SK-MEL-5 (cell line): ENCODE data around the gene CDRT4. TPM values are rescaled to one million over a fixed set of nuclear protein-coding genes. Genes with fewer than 3 reads are reported as not detected.

Experiments used
- DNase-seq: peaks from one replicate; pipeline ENCODE4 v3.0.0-alpha.2; 2016; ENCODE audit warnings: low read depth, low spot score
- in situ Hi-C: cut with HindIII; loops from 2 replicates; pipeline ENCODE4 v1.10.0; 2016; ENCODE audit warnings: low sequenced_read_pairs, high pct_unique_total_duplicates, low pct_unique_long_range_greater_than_20kb
- total RNA-seq: library from RNA; depleted of rRNA; stranded (reverse); fragments of >200 nt; shearing (Covaris generic); gene quantifications from 2 replicates; pipeline ENCODE4 v1.2.3, GENCODE V29; 2014; rRNA removed

CDRT4 gene
- total RNA-seq, 1 experiment from 2014 or later: 0.77 TPM

DNA sequence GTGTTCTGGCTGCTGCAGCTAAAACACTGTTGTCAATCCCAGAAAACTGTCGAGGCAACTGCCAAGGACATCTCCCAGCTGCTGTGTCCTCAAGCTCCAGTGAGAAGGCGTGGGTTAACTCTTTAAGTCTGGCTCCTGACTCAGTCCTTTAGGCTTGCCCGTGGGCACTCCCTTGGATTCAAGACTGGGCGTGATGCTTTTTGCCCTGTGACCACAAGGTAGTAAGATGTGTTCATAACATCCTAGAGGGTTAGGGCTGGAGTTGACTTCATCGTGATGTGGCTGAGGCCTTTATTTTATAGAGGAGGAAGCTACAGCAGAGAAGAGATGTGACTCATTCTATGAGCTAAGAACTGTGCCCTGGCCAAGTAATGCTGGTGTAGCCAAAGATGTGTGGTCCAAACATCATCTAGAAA lies 75.1 kb downstream of the CDRT4 start:
- in situ Hi-C loops: loop anchor here (25.0 kb wide), 1 partner anchor 95 kb away; no protein-coding TSS in a partner anchor
- no peak for DNase-seq

DNA sequence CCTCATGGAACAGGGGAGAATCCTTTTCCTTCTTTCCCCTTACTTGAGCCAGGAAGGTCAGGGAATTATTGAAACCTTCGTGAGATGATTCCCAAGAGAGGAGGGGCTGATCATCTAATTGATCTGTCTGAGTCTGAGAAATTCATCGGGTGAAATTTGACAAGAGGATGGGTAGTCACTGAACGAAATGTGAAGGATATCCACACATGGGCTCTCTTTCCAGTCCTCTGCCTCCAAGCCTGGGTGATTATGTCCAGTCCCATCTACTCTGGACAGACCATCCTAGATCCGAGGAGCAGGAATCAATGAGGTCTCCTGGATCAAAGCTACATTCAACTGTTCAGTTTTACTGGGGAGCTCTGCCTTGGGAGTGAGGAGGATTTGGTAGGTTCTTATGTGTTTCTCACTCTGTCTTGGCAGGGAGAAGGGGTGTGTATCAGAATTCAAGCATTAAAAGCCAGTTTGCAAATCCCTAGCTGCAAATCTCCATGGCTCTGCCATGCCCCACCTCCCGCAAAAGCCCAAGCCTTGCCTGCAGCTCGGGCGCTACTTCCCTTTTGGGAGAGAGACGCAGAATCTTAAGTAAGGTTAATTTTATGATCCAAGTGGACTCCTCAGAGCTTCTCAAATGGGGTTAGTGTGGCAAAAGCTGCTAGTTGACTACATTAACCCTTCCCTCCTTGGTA lies 78.9 kb downstream of the CDRT4 start:
- DNase-seq: no peak
- in situ Hi-C loops: loop anchor here (25.0 kb wide), 1 partner anchor 99 kb away; no protein-coding TSS in a partner anchor

DNA sequence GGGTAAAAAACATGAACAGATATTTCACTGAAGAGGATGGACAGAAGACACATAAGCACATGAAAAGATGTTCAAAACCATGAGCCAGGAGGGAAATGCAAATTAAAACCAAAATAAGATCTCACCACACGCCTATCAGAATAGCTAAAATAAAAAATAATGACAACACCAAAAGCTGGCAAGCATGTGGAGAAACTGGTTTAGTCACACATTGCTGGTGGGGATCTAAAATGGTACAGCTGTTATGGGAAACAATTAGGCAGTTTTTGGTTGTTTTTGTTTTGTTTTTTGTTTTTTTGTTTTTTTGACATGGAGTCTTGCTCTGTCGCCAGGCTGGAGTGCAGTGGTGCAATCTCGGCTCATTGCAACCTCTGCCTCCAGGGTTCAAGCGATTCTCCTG lies 81.3 kb downstream of the CDRT4 start:
- in situ Hi-C loops: loop anchor here (25.0 kb wide), 1 partner anchor 101 kb away; no protein-coding TSS in a partner anchor
- no peak for DNase-seq

Other genes starting within 250 kb of the CDRT4 start
- 53.5 and 54.9 TPM in 2 replicates for gene PMP22, start 202.3 kb downstream of the CDRT4 start, total RNA-seq
- gene TEKT3, start 126.0 kb downstream of the CDRT4 start, total RNA-seq: 0.56 TPM in 1 of 2 replicates, not detected in the other
- 5.7 and 9.0 TPM in 2 replicates for gene TVP23C, start 95.9 kb upstream of the CDRT4 start, total RNA-seq
- 0.16 TPM in 1 of 2 replicates, not detected in the other for gene FBXW10B, start 152.1 kb upstream of the CDRT4 start, total RNA-seq
- gene TRIM16, start 216.7 kb upstream of the CDRT4 start, total RNA-seq: 22.1 and 29.8 TPM in 2 replicates
- 18.1 and 21.6 TPM in 2 replicates for gene ZNF286A, start 232.1 kb upstream of the CDRT4 start, total RNA-seq